ENCODE data around the gene PDIA5. TPM values are rescaled to one million over a fixed set of nuclear protein-coding genes. Genes with fewer than 3 reads are reported as not detected.

Gene PDIA5
- polyA plus RNA-seq, 1 donor from 2014 or later: 1.4 TPM

- H3K4me3 ChIP-seq (ENCODE audit: low read length): no peak overlapping the region
- H3K9me3 ChIP-seq (ENCODE audit: low read length): no peaks in the 10 kb centered on the region
- no peaks in the 10 kb centered on the region for H3K9me2 ChIP-seq (ENCODE audit: insufficient read depth, low read length)
- H3K36me3 ChIP-seq (ENCODE audit: insufficient read depth, low read length): no peaks in the 10 kb centered on the region
- no peak overlapping the region for H3K4me2 ChIP-seq (ENCODE audit: low read length)
- no peaks in the 10 kb centered on the region for H3F3A ChIP-seq (ENCODE audit: insufficient read depth, low read length, poor library complexity, severe bottlenecking)
- no peak overlapping the region for H3K9ac ChIP-seq (ENCODE audit: low read length)
- TF ChIP-seq MXI1 (conservative IDR thresholded peaks at IDR 0.05; ENCODE audit: poor library complexity, severe bottlenecking) (no peak), SMC3 (conservative IDR thresholded peaks at IDR 0.05; ENCODE audit: poor library complexity) (no peak), REST (IDR thresholded peaks at IDR 0.05; ENCODE audit: borderline replicate concordance) (no peak), POLR2AphosphoS5 (IDR thresholded peaks at IDR 0.05) (no peak), EP300 (conservative IDR thresholded peaks at IDR 0.05; ENCODE audit: poor library complexity, severe bottlenecking) (no peak), TAF1 (IDR thresholded peaks at IDR 0.05; ENCODE audit: low read depth) (no peak), RAD21 (conservative IDR thresholded peaks at IDR 0.05) (no peak), EZH2 (IDR thresholded peaks at IDR 0.05; ENCODE audit: borderline replicate concordance, insufficient read depth, low read length, poor library complexity, severe bottlenecking) (no peak), CTCF (IDR thresholded peaks at IDR 0.05; ENCODE audit: poor library complexity, severe bottlenecking) (no peak)
- H3K27ac ChIP-seq (ENCODE audit: low read length): no peak overlapping the region
- no peaks in the 10 kb centered on the region for H4K20me1 ChIP-seq (ENCODE audit: insufficient read depth)
- no peaks in the 10 kb centered on the region for H3K27me3 ChIP-seq (ENCODE audit: insufficient read depth, low read depth, low read length)
- H2AFZ ChIP-seq (ENCODE audit: low read depth, low read length): no peak overlapping the region
- no peaks in the 10 kb centered on the region for H3K79me2 ChIP-seq (replicated peaks; ENCODE audit: insufficient read depth, low read length)
Measured at GRCh38 chr3:123061856-123062255, 5.0 kb upstream of the PDIA5 start.

- H3F3A ChIP-seq (ENCODE audit: insufficient read depth, low read length, poor library complexity, severe bottlenecking): no peaks in the 10 kb centered on the region
- TF ChIP-seq MXI1 (conservative IDR thresholded peaks at IDR 0.05; ENCODE audit: poor library complexity, severe bottlenecking): no peak
- no peak for TF ChIP-seq CTCF (IDR thresholded peaks at IDR 0.05; ENCODE audit: poor library complexity, severe bottlenecking)
- TF ChIP-seq EZH2 (IDR thresholded peaks at IDR 0.05; ENCODE audit: borderline replicate concordance, insufficient read depth, low read length, poor library complexity, severe bottlenecking): no peak
- no peak for TF ChIP-seq POLR2AphosphoS5 (IDR thresholded peaks at IDR 0.05)
- TF ChIP-seq REST (IDR thresholded peaks at IDR 0.05; ENCODE audit: borderline replicate concordance): no peak
- no peak for TF ChIP-seq RAD21 (conservative IDR thresholded peaks at IDR 0.05)
- TF ChIP-seq EP300 (conservative IDR thresholded peaks at IDR 0.05; ENCODE audit: poor library complexity, severe bottlenecking): no peak
- no peak for TF ChIP-seq SMC3 (conservative IDR thresholded peaks at IDR 0.05; ENCODE audit: poor library complexity)
- TF ChIP-seq TAF1 (IDR thresholded peaks at IDR 0.05; ENCODE audit: low read depth): no peak
- no peaks in the 10 kb centered on the region for H4K20me1 ChIP-seq (ENCODE audit: insufficient read depth)
- H2AFZ ChIP-seq (ENCODE audit: low read depth, low read length): no peak overlapping the region
- H3K9me2 ChIP-seq (ENCODE audit: insufficient read depth, low read length): no peaks in the 10 kb centered on the region
- H3K4me2 ChIP-seq (ENCODE audit: low read length): no peak overlapping the region
- no peaks in the 10 kb centered on the region for H3K79me2 ChIP-seq (replicated peaks; ENCODE audit: insufficient read depth, low read length)
- no peaks in the 10 kb centered on the region for H3K9me3 ChIP-seq (ENCODE audit: low read length)
- H3K9ac ChIP-seq (ENCODE audit: low read length): no peak overlapping the region
- no peak overlapping the region for H3K27ac ChIP-seq (ENCODE audit: low read length)
- H3K27me3 ChIP-seq (ENCODE audit: insufficient read depth, low read depth, low read length): peaks cover 10% of the 10 kb centered on the region
- no peaks in the 10 kb centered on the region for H3K36me3 ChIP-seq (ENCODE audit: insufficient read depth, low read length)
- H3K4me3 ChIP-seq (ENCODE audit: low read length): no peak overlapping the region
Measured at GRCh38 chr3:123063034-123063433, 3.8 kb upstream of the PDIA5 start.
